Fibroblast of lung (primary cell): ENCODE results near the gene RNF7. TPM values are rescaled to one million over a fixed set of nuclear protein-coding genes. Genes with fewer than 3 reads are reported as not detected.

Experiments used
- DNase-seq, 2 donors: peaks; one replicate each; pipeline versions ENCODE4 v3.0.0 to v3.0.0-alpha.2; 2010; ENCODE audit warnings: low read depth in 2 of 2
- H2AFZ ChIP-seq: 2 replicates; pipeline ENCODE4 v1.5.1; 2012; ENCODE audit warnings: low read length, control low read depth, inconsistent platforms
- H3K27ac ChIP-seq: 2 replicates; pipeline ENCODE4 v1.5.1; 2011; ENCODE audit warnings: low read length, control low read depth; ENCODE audit not compliant: insufficient read depth
- H3K27me3 ChIP-seq: 2 replicates; pipeline ENCODE4 v1.5.1; 2011; ENCODE audit warnings: mild to moderate bottlenecking, low read length; ENCODE audit not compliant: control insufficient read depth, insufficient read depth
- H3K36me3 ChIP-seq: 2 replicates; pipeline ENCODE4 v1.5.1; 2011; ENCODE audit warnings: low read length; ENCODE audit not compliant: control insufficient read depth, insufficient read depth
- H3K4me1 ChIP-seq: 2 replicates; pipeline ENCODE4 v1.5.1; 2011; ENCODE audit warnings: low read length; ENCODE audit not compliant: control insufficient read depth, insufficient read depth; ENCODE audit errors: extremely low read depth
- H3K4me2 ChIP-seq: 2 replicates; pipeline ENCODE4 v1.5.1; 2011; ENCODE audit warnings: low read length, control low read depth; ENCODE audit not compliant: insufficient read depth; ENCODE audit errors: extremely low read depth
- H3K4me3 ChIP-seq, 4 experiments: fragments of 200-600 bp in 1 of 4; sonication (generic) in 1 of 4; replicated peaks in 1 of 4; 2 replicates each; pipeline ENCODE4 v1.5.1; 2011 to 2016; ENCODE audit warnings: low read length in 4 of 4, low read depth in 3 of 4, mild to moderate bottlenecking in 3 of 4, control low read depth in 2 of 4, inconsistent platforms in 1 of 4, mixed read lengths in 1 of 4; ENCODE audit not compliant: insufficient read depth in 1 of 4; ENCODE audit errors: control extremely low read depth in 1 of 4
- H3K79me2 ChIP-seq: 2 replicates; pipeline ENCODE4 v1.5.1; 2012; ENCODE audit warnings: mild to moderate bottlenecking, low read length, inconsistent platforms; ENCODE audit not compliant: control insufficient read depth, insufficient read depth
- H3K9ac ChIP-seq: 2 replicates; pipeline ENCODE4 v1.5.1; 2011; ENCODE audit warnings: mild to moderate bottlenecking, low read length, control low read depth; ENCODE audit not compliant: insufficient read depth
- H3K9me3 ChIP-seq: 2 replicates; pipeline ENCODE4 v1.5.1; 2012; ENCODE audit warnings: low read depth, low read length; ENCODE audit not compliant: control insufficient read depth, insufficient read depth
- H4K20me1 ChIP-seq: 2 replicates; pipeline ENCODE4 v1.5.1; 2011; ENCODE audit warnings: low read length; ENCODE audit not compliant: control insufficient read depth, insufficient read depth; ENCODE audit errors: extremely low read depth
- CTCF ChIP-seq, 2 donors: IDR thresholded peaks in 1 of 2; conservative IDR thresholded peaks in 1 of 2; 1 replicate in 1 of 2; 2 replicates in 1 of 2; pipeline ENCODE4 v1.5.1; 2011 to 2012; ENCODE audit warnings: low read length in 2 of 2, control low read depth in 1 of 2, inconsistent platforms in 1 of 2, low read depth in 1 of 2, mild to moderate bottlenecking in 1 of 2
- EZH2 ChIP-seq: IDR thresholded peaks from 2 replicates; pipeline ENCODE4 v1.5.1; 2012; ENCODE audit warnings: low read length, control low read depth, mild to moderate bottlenecking; ENCODE audit errors: missing control alignments
- polyA plus RNA-seq, 2 donors: library from polyadenylated mRNA; depleted of rRNA in 1 of 2; stranded (reverse) in 1 of 2; unstranded in 1 of 2; fragments of >200 nt; gene quantifications; 2 replicates each; pipeline ENCODE4 v1.2.1, GENCODE V29; 2011 to 2012; ENCODE audit warnings: missing spikeins in 1 of 2
- total RNA-seq: library from RNA; depleted of rRNA; stranded (reverse); fragments of >200 nt; gene quantifications from 2 replicates; pipeline ENCODE4 v1.2.1, GENCODE V29; 2014

RNF7 gene
- total and polyA plus RNA-seq, 2 donors (not counting 1 experiment from before 2014, with no cell fraction given) = 38.6 to 123 TPM

- Histone ChIP-seq H4K20me1 (peaks cover 2% of the 10 kb centered on the region), H3K9ac (no peak overlapping the region), H3K27ac (no peak overlapping the region), H3K4me2 (no peak overlapping the region), H3K9me3 (no peaks in the 10 kb centered on the region), H3K27me3 (no peaks in the 10 kb centered on the region), H2AFZ (no peak overlapping the region), H3K36me3 (peaks cover 2% of the 10 kb centered on the region), H3K79me2 (peaks cover 62% of the 10 kb centered on the region), H3K4me1 (peaks cover 2% of the 10 kb centered on the region), H3K4me3 (no peak overlapping the region)
- TF ChIP-seq EZH2 = no peak
- DNase-seq = no peak
These were observed 5.2 kb downstream of the RNF7 start for GRCh38 chr3:141743305-141743704.

- H3K79me2 ChIP-seq = peaks cover 25% of the 10 kb centered on the region
- TF ChIP-seq CTCF (conservative IDR thresholded peaks at IDR 0.05 in 1 of 2, IDR thresholded peaks at IDR 0.05 in 1 of 2; ENCODE audit: low read depth in 1 of 2, low read length in 2 of 2) = no peak
- no peak for TF ChIP-seq EZH2
These were observed 8.9 kb downstream of the RNF7 start for GRCh38 chr3:141746962-141747361.

GRCh38 chr3:141753399-141753798 lies 15.3 kb downstream of the RNF7 start:
- Histone ChIP-seq H4K20me1 (no peaks in the 10 kb centered on the region), H3K36me3 (no peaks in the 10 kb centered on the region), H2AFZ (no peak overlapping the region), H3K4me3 (no peak overlapping the region), H3K27ac (no peak overlapping the region), H3K4me2 (no peak overlapping the region), H3K9ac (no peak overlapping the region), H3K4me1 (no peaks in the 10 kb centered on the region), H3K79me2 (no peaks in the 10 kb centered on the region), H3K9me3 (no peaks in the 10 kb centered on the region), H3K27me3 (no peaks in the 10 kb centered on the region)
- no peak for DNase-seq
- TF ChIP-seq EZH2 = no peak
- no peak for TF ChIP-seq CTCF (conservative IDR thresholded peaks at IDR 0.05 in 1 of 2, IDR thresholded peaks at IDR 0.05 in 1 of 2; ENCODE audit: low read depth in 1 of 2, low read length in 2 of 2)

More at GRCh38 chr3:141746962-141747361, 8.9 kb downstream of the RNF7 start:
- no peaks in the 10 kb centered on the region for H3K9me3 ChIP-seq
- H4K20me1 ChIP-seq = peaks cover 2% of the 10 kb centered on the region
- DNase-seq = no peak
- H3K36me3 ChIP-seq = peaks cover 2% of the 10 kb centered on the region
- no peak overlapping the region for H2AFZ ChIP-seq
- H3K9ac ChIP-seq = no peak overlapping the region
- H3K27ac ChIP-seq = no peak overlapping the region
- H3K27me3 ChIP-seq = no peaks in the 10 kb centered on the region
- H3K4me2 ChIP-seq = no peak overlapping the region
- H3K4me3 ChIP-seq = no peak overlapping the region
- H3K4me1 ChIP-seq = no peaks in the 10 kb centered on the region
